Trophoblast cell (in vitro differentiated cells and primary cell): ENCODE measurements around the gene STAMBPL1.

Source experiments
- DNase-seq, 2 donors: peaks; one replicate each; pipeline ENCODE4 v3.0.0-alpha.2; 2016
- H2AFZ ChIP-seq: 2 replicates; pipeline ENCODE4 v1.6.1; 2013; ENCODE audit warnings: low read length, moderate library complexity, mild to moderate bottlenecking; ENCODE audit not compliant: insufficient read depth, poor library complexity
- H2AK5ac ChIP-seq: 2 replicates; pipeline ENCODE4 v1.6.1; 2013; ENCODE audit warnings: mild to moderate bottlenecking, low read length
- H2BK120ac ChIP-seq: 2 replicates; pipeline ENCODE4 v1.6.1; 2013; ENCODE audit warnings: low read length, mild to moderate bottlenecking, moderate library complexity; ENCODE audit not compliant: insufficient read depth, poor library complexity
- H2BK12ac ChIP-seq: 2 replicates; pipeline ENCODE4 v1.6.1; 2013; ENCODE audit warnings: mild to moderate bottlenecking, low read length, moderate library complexity
- H2BK5ac ChIP-seq: 2 replicates; pipeline ENCODE4 v1.6.1; 2013; ENCODE audit warnings: low read length, low read depth, moderate library complexity, mild to moderate bottlenecking; ENCODE audit not compliant: poor library complexity
- H3K14ac ChIP-seq: 2 replicates; pipeline ENCODE4 v1.6.1; 2013; ENCODE audit warnings: mild to moderate bottlenecking, low read length
- H3K18ac ChIP-seq: 2 replicates; pipeline ENCODE4 v1.6.1; 2013; ENCODE audit warnings: mild to moderate bottlenecking, low read length
- H3K23ac ChIP-seq: 2 replicates; pipeline ENCODE4 v1.6.1; 2013; ENCODE audit warnings: low read length
- H3K27ac ChIP-seq: 2 replicates; pipeline ENCODE4 v1.5.1; 2013; ENCODE audit warnings: low read depth, mild to moderate bottlenecking, inconsistent platforms, low read length, moderate library complexity
- H3K27me3 ChIP-seq: 2 replicates; pipeline ENCODE4 v1.6.1; 2013; ENCODE audit warnings: inconsistent platforms, mild to moderate bottlenecking, low read length, moderate library complexity; ENCODE audit not compliant: insufficient read depth
- H3K36me3 ChIP-seq, 2 experiments: 1 replicate in 1 of 2; 2 replicates in 1 of 2; pipeline ENCODE4 v1.6.1; 2013; ENCODE audit warnings: low read length in 2 of 2, mild to moderate bottlenecking in 2 of 2, moderate library complexity in 1 of 2; ENCODE audit not compliant: insufficient read depth in 2 of 2, control insufficient read depth in 1 of 2
- H3K4ac ChIP-seq: 2 replicates; pipeline ENCODE4 v1.6.1; 2013; ENCODE audit warnings: low read depth, mild to moderate bottlenecking, low read length, moderate library complexity
- H3K4me1 ChIP-seq, 2 experiments: 1 replicate in 1 of 2; 2 replicates in 1 of 2; pipeline ENCODE4 v1.6.1; 2013; ENCODE audit warnings: low read length in 2 of 2, mild to moderate bottlenecking in 2 of 2, moderate library complexity in 1 of 2; ENCODE audit not compliant: insufficient read depth in 2 of 2, control insufficient read depth in 1 of 2
- H3K4me2 ChIP-seq: 2 replicates; pipeline ENCODE4 v1.6.1; 2013; ENCODE audit warnings: inconsistent platforms, mild to moderate bottlenecking, low read length, moderate library complexity
- H3K4me3 ChIP-seq: 2 replicates; pipeline ENCODE4 v1.5.1; 2013; ENCODE audit warnings: mild to moderate bottlenecking, low read depth, low read length, inconsistent platforms
- H3K79me1 ChIP-seq: one replicate; pipeline ENCODE4 v1.6.1; 2013; ENCODE audit warnings: low read length
- H3K79me2 ChIP-seq: 2 replicates; pipeline ENCODE4 v1.6.1; 2013; ENCODE audit warnings: low read length, mild to moderate bottlenecking; ENCODE audit not compliant: control insufficient read depth, insufficient read depth, poor library complexity
- H3K9ac ChIP-seq: 2 replicates; pipeline ENCODE4 v1.6.1; 2013; ENCODE audit warnings: mild to moderate bottlenecking, low read length
- H3K9me3 ChIP-seq: 2 replicates; pipeline ENCODE4 v1.6.1; 2013; ENCODE audit warnings: low read depth, mild to moderate bottlenecking, control low read depth, inconsistent platforms, low read length; ENCODE audit not compliant: insufficient read depth
- H4K12ac ChIP-seq: 2 replicates; pipeline ENCODE4 v1.6.1; 2013; ENCODE audit warnings: low read depth, mild to moderate bottlenecking, low read length, moderate library complexity
- H4K8ac ChIP-seq: 2 replicates; pipeline ENCODE4 v1.6.1; 2013; ENCODE audit warnings: low read depth, mild to moderate bottlenecking, low read length, moderate library complexity
- H4K91ac ChIP-seq: one replicate; pipeline ENCODE4 v1.6.1; 2013; ENCODE audit warnings: low read depth, mild to moderate bottlenecking, low read length, moderate library complexity
- WGBS: extraction: QIAGEN DNeasy Blood & Tissue Kit; methylation state at CpG from one replicate; pipeline ENCODE4 v1.1.7; 2013; ENCODE audit warnings: missing lambda C conversion rate; ENCODE audit not compliant: insufficient read length, insufficient coverage; ENCODE audit errors: extremely low coverage; 5-methylcytosine and 5-hydroxymethylcytosine counted together

Gene STAMBPL1

GRCh38 chr10:88833156-88833555 is 46.9 kb upstream of the STAMBPL1 start:
- Histone ChIP-seq H4K91ac (no peak overlapping the region), H4K12ac (no peak overlapping the region), H2AFZ (no peak overlapping the region), H3K4me1 (no peaks in the 10 kb centered on the region), H2BK120ac (no peak overlapping the region), H3K4me3 (no peak overlapping the region), H3K18ac (no peak overlapping the region), H2BK12ac (no peak overlapping the region), H3K14ac (no peak overlapping the region), H3K9me3 (no peaks in the 10 kb centered on the region), H2AK5ac (no peak overlapping the region), H3K4ac (no peak overlapping the region), H3K27ac (no peak overlapping the region), H3K27me3 (no peaks in the 10 kb centered on the region), H2BK5ac (no peak overlapping the region), H3K36me3 (no peaks in the 10 kb centered on the region), H3K9ac (no peak overlapping the region), H3K79me1 (no peaks in the 10 kb centered on the region), H3K4me2 (no peak overlapping the region), H4K8ac (no peak overlapping the region), H3K79me2 (no peaks in the 10 kb centered on the region), H3K23ac (no peak overlapping the region)
- DNase-seq, result no peak
- no CpG with 5 or more reads among the region's 2 CpGs for WGBS

- H3K4me1 ChIP-seq, result no peaks in the 10 kb centered on the region
- H2AFZ ChIP-seq, result no peak overlapping the region
- no peak overlapping the region for H4K91ac ChIP-seq
- no peak overlapping the region for H3K18ac ChIP-seq
- no peaks in the 10 kb centered on the region for H3K79me2 ChIP-seq
- H2BK120ac ChIP-seq, result no peak overlapping the region
- DNase-seq, result no peak
- H3K27ac ChIP-seq, result no peak overlapping the region
- H3K79me1 ChIP-seq, result no peaks in the 10 kb centered on the region
- H2BK12ac ChIP-seq, result no peak overlapping the region
- no peaks in the 10 kb centered on the region for H3K36me3 ChIP-seq
- no peak overlapping the region for H2AK5ac ChIP-seq
- no peak overlapping the region for H4K8ac ChIP-seq
- no CpG with 5 or more reads among the region's 2 CpGs for WGBS
- H3K23ac ChIP-seq, result no peak overlapping the region
- H3K14ac ChIP-seq, result no peak overlapping the region
- H4K12ac ChIP-seq, result no peak overlapping the region
- no peak overlapping the region for H3K9ac ChIP-seq
- H3K4ac ChIP-seq, result no peak overlapping the region
- no peak overlapping the region for H3K4me3 ChIP-seq
- no peak overlapping the region for H2BK5ac ChIP-seq
- no peaks in the 10 kb centered on the region for H3K27me3 ChIP-seq
- H3K4me2 ChIP-seq, result no peak overlapping the region
- H3K9me3 ChIP-seq, result no peaks in the 10 kb centered on the region
These were observed 46.3 kb upstream of the STAMBPL1 start for GRCh38 chr10:88833723-88834122.

DNA sequence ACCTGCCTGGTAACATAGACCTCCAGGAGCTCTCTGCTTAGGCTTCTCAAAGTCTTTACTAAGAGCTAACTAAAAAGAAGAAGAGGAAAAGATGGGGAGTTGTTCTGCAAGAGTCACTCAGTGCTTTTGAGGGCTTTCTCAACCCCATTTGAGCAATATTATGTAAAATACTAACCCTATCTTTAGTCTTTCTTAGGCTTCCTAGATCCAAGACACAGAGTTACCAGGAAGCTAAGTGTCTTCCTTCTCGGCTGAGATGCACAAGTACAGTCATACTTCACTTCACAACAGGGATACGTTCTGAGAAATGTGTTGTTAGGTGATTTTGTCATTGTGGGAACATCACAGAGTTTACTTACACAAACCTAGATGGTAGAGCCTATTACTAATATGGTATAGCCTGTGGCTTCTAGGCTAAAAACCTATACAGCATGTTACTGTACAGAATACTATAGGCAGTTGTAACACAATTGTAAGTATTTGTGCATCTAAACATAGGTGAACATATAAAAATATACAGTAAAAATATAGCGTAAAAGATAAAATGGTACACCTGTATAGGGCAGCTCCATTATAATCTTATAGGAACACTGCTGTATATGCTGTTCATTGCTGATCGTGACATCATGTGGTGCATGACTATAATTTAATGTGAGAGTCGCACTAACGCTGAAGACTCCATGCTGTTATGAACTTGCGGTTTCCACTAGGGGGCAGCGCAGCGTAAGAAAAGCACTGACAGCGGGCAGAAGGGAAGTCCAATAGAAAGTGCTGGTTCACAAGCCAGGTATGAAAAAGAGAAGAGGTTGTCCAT is 44.7 kb upstream of the STAMBPL1 start:
- Histone ChIP-seq H3K4me3 (no peak overlapping the region), H3K14ac (no peak overlapping the region), H3K9ac (no peak overlapping the region), H3K79me2 (no peaks in the 10 kb centered on the region), H3K23ac (no peak overlapping the region), H3K4me2 (no peak overlapping the region), H2BK5ac (no peak overlapping the region), H4K12ac (no peak overlapping the region), H3K9me3 (no peaks in the 10 kb centered on the region), H3K4me1 (no peaks in the 10 kb centered on the region), H4K91ac (no peak overlapping the region), H3K79me1 (no peaks in the 10 kb centered on the region), H3K27ac (no peak overlapping the region), H3K4ac (no peak overlapping the region), H2AFZ (no peak overlapping the region), H2AK5ac (no peak overlapping the region), H3K36me3 (no peaks in the 10 kb centered on the region), H2BK120ac (no peak overlapping the region), H2BK12ac (no peak overlapping the region), H4K8ac (no peak overlapping the region), H3K27me3 (no peaks in the 10 kb centered on the region), H3K18ac (no peak overlapping the region)
- peak; percentile 74 to 93 for DNase-seq
- no CpG with 5 or more reads among the region's 10 CpGs for WGBS

DNA sequence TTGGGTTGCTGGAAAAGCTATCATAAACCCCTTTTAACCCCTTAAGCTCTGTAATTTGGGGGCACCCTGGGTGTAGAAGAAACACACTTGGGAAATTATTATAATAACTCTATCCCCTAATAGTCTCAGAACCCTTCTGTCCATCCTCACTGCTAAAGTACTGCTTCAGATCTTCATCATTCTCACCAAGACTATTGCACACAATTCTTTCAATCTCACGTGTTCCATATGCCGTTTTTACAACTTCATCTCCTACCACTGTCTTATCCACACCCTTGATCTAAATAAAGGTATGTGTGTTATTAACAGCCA is 44.2 kb upstream of the STAMBPL1 start:
- Histone ChIP-seq H3K79me2 (no peaks in the 10 kb centered on the region), H3K27me3 (no peaks in the 10 kb centered on the region), H3K4me3 (no peak overlapping the region), H2AFZ (no peak overlapping the region), H3K9me3 (no peaks in the 10 kb centered on the region), H3K27ac (no peak overlapping the region), H3K79me1 (no peaks in the 10 kb centered on the region), H3K4me1 (no peaks in the 10 kb centered on the region), H2BK5ac (no peak overlapping the region), H3K14ac (no peak overlapping the region), H3K23ac (no peak overlapping the region), H2AK5ac (no peak overlapping the region), H3K18ac (no peak overlapping the region), H2BK12ac (no peak overlapping the region), H3K4ac (no peak overlapping the region), H2BK120ac (no peak overlapping the region), H4K91ac (no peak overlapping the region), H4K12ac (no peak overlapping the region), H4K8ac (no peak overlapping the region), H3K9ac (no peak overlapping the region), H3K4me2 (no peak overlapping the region), H3K36me3 (no peaks in the 10 kb centered on the region)
- WGBS, result no CpG with 5 or more reads among the region's 2 CpGs
- DNase-seq, result no peak
